CD4-positive, alpha-beta T cell treated with Interleukin-2 at 100 ng/mL for 4 hours (primary cell): ENCODE measurements around the gene CCDC194.

Experiments
- DNase-seq: peaks from one replicate; pipeline ENCODE4 v3.0.0-alpha.2; 2020; ENCODE audit warnings: low spot score

Gene CCDC194

GRCh38 chr19:17406046-17406886, 12.3 kb upstream of the CCDC194 start:
- DNase-seq, result no peak

GRCh38 chr19:17405250-17406045, 11.5 kb upstream of the CCDC194 start, which contains the start of gene BST2:
Gene BST2 (minus strand): TSS chr19:17405630. CDS start chr19:17405575, 55 bp downstream.
- DNase-seq, result peak; percentile 74

- DNase-seq, result no peak
These were observed 10.7 kb upstream of the CCDC194 start for GRCh38 chr19:17404621-17405249.

GRCh38 chr19:17404015-17404414, 10.0 kb upstream of the CCDC194 start:
- DNase-seq, result no peak

GRCh38 chr19:17402982-17403855, 9.2 kb upstream of the CCDC194 start:
- no peak for DNase-seq

GRCh38 chr19:17401628-17402027, 7.6 kb upstream of the CCDC194 start:
- DNase-seq, result no peak

GRCh38 chr19:17398902-17399527, 5.0 kb upstream of the CCDC194 start:
- DNase-seq, result no peak

DNA sequence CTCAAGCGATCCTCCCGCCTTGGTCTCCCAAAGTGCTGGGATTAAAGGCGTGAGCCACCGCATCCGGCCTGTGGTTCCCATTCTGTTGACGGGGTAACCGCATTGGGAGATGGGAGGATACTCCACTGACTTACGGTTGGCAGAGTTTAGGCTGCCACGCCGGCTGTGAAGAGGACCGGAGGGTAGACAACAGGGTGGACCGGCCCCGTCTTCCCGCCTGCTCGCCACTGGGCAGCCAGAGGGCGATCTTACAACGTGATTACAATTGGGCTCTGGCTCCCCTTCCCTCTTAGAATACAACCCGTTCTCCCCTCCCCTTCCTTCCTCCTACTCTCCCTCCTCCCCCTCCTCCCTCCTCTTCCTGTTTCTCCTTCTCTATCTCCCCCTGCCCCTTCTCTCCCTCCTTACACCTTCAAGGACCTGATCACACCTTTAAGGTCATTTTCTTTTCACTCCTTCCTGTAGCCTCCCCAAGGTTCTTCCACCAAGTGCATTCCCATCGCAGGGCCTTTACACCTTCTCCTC, 957 bp upstream of the CCDC194 start:
- DNase-seq, result peak; percentile 77

- DNase-seq, result no peak
These were observed 994 bp downstream of the CCDC194 start for GRCh38 chr19:17393002-17393401.

GRCh38 chr19:17391371-17392151, 2.4 kb downstream of the CCDC194 start:
- no peak for DNase-seq

GRCh38 chr19:17390665-17391370, 3.2 kb downstream of the CCDC194 start:
- peak; percentile 81 for DNase-seq

DNA sequence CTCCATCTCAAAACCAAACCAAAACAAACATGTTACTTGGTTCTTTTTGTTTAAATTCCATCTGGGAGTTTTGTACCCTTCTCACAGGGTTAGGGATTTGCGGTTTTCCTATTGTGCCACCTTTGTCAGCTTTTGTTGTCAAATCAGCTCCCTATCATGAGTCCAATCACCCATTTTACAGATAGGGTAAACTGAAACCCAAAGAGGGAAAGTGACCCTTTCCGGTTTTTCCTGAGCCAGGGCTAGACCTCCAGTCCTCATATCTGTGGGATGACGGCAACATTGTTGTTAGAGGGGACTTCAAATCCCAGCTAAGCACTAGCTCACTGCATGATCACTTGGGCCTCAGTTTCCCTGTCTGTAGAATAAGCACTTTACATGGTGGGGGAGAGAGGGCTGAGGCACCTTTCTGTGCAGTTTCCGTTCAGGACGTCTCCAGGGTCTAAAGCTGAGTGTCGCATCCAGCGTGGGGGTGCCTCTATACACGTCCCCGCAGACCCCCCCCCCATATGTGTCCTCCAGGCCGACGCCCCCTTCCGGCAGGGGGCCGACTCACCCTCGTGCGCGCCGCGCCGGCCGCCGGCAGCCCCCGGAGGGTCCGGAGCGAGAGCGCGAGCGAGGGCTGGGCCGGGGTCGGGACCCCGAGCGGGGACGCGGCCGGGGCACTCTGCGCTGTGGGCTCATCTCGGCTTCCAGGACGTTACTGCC, 3.9 kb downstream of the CCDC194 start:
- DNase-seq, result no peak

GRCh38 chr19:17389288-17389687, 4.7 kb downstream of the CCDC194 start:
- DNase-seq, result no peak

GRCh38 chr19:17385878-17386611, 8.0 kb downstream of the CCDC194 start:
- DNase-seq, result peak; percentile 53

DNA sequence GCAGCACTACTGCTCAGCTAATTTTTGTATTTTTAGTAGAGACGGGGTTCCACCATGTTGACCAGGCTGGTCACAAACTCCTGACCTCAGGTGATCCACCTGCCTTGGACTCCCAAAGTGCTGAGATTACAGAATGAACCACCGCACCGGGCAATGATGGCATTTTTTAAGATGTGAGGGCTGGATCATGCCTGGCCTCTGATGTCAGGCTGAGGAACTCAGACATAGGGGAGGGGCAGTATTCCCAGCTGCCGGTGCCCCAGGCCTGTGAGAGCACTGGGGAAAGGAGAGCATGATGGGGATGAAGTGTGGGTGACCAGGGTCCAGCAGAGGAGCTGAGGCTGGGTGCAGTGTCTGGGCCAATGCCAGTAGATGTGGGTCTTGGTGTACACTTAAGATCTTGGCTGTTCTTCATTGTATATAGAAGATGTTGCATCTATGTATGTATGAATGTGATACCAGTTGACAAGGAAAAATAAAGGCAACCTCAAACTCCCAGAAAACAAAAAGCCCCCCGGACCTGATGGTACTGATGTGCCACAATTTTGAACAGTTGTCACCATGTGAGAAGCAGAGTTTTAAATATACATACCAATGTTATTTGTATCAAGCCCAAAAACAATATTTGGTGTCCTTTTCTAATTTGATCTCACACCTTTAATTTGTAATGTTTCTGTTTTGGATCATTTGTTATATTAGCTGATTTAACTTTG, 13.4 kb downstream of the CCDC194 start:
- DNase-seq, result no peak

- no peak for DNase-seq
These were observed 14.8 kb downstream of the CCDC194 start for GRCh38 chr19:17379221-17379631.

- no peak for DNase-seq
These were observed 15.7 kb downstream of the CCDC194 start for GRCh38 chr19:17378271-17378670.
